ENCODE results near the gene SLC29A3. TPM values are rescaled to one million over a fixed set of nuclear protein-coding genes. Genes with fewer than 3 reads are reported as not detected.
A peak's percentile ranks its signal among the peaks of the same experiment; 100 is the strongest.

The SLC29A3 gene
- total and polyA plus RNA-seq, 8 donors = 7.6 to 13.4 (median 8.1) TPM

- H3K9me3 ChIP-seq = no peaks in the 10 kb centered on the region
- TF ChIP-seq CTCF (IDR thresholded peaks at IDR 0.05) = no peak
- peaks cover 4 to 9% of the 10 kb centered on the region in 2 donors for H3K4me1 ChIP-seq
- H3K27me3 ChIP-seq = no peaks in the 10 kb centered on the region
- no peak overlapping the region for H3K4me3 ChIP-seq
- intact Hi-C loops (cut with DNase I) = no loop called here
- DNase-seq (no peak), ATAC-seq (no peak)
- no peak overlapping the region for H3K27ac ChIP-seq
- peaks cover 0 to 7% of the 10 kb centered on the region in 2 donors for H3K36me3 ChIP-seq
Measured at GRCh38 chr10:71348850-71349249, 29.8 kb downstream of the SLC29A3 start.

GRCh38 chr10:71349406-71349805, 30.3 kb downstream of the SLC29A3 start:
- intact Hi-C loops (cut with DNase I) = no loop called here

GRCh38 chr10:71351087-71351486, 32.0 kb downstream of the SLC29A3 start:
- Histone ChIP-seq H3K9me3 (no peaks in the 10 kb centered on the region), H3K4me1 (no peaks in the 10 kb centered on the region), H3K27me3 (no peaks in the 10 kb centered on the region), H3K27ac (no peak overlapping the region), H3K4me3 (no peak overlapping the region), H3K36me3 (peaks cover 0 to 11% of the 10 kb centered on the region in 2 donors)
- ATAC-seq (no peak), DNase-seq (no peak)
- intact Hi-C loops (cut with DNase I) = no loop called here
- TF ChIP-seq CTCF (IDR thresholded peaks at IDR 0.05) = no peak

More at GRCh38 chr10:71349406-71349805, 30.3 kb downstream of the SLC29A3 start:
- Histone ChIP-seq H3K4me3 (no peak overlapping the region), H3K36me3 (peaks cover 0 to 7% of the 10 kb centered on the region in 2 donors), H3K4me1 (peaks cover 0 to 4% of the 10 kb centered on the region in 2 donors), H3K27me3 (no peaks in the 10 kb centered on the region), H3K9me3 (no peaks in the 10 kb centered on the region), H3K27ac (no peak overlapping the region)
- ATAC-seq (no peak), DNase-seq (no peak)
- no peak for TF ChIP-seq CTCF (IDR thresholded peaks at IDR 0.05)

- intact Hi-C loops (cut with DNase I) = no loop called here
- Histone ChIP-seq H3K27me3 (no peaks in the 10 kb centered on the region), H3K36me3 (peaks cover 0 to 13% of the 10 kb centered on the region in 2 donors), H3K9me3 (no peaks in the 10 kb centered on the region), H3K27ac (no peak overlapping the region), H3K4me1 (no peaks in the 10 kb centered on the region), H3K4me3 (no peak overlapping the region)
- ATAC-seq (peak; percentile 38), DNase-seq (no peak)
- TF ChIP-seq CTCF (IDR thresholded peaks at IDR 0.05) = no peak
Measured at GRCh38 chr10:71351628-71352319, 32.7 kb downstream of the SLC29A3 start.

GRCh38 chr10:71353639-71354038, 34.6 kb downstream of the SLC29A3 start:
- H3K36me3 ChIP-seq = peaks cover 0 to 13% of the 10 kb centered on the region in 2 donors
- DNase-seq = no peak
- no peak overlapping the region for H3K27ac ChIP-seq
- no peaks in the 10 kb centered on the region for H3K9me3 ChIP-seq
- H3K4me3 ChIP-seq = no peak overlapping the region
- ATAC-seq = no peak
- intact Hi-C loops (cut with DNase I) = no loop called here
- no peaks in the 10 kb centered on the region for H3K4me1 ChIP-seq
- no peaks in the 10 kb centered on the region for H3K27me3 ChIP-seq
- no peak for TF ChIP-seq CTCF (IDR thresholded peaks at IDR 0.05)
